K562 (cell line): ENCODE results near the gene SETSIP.

Experiments used
- CBX1 ChIP-seq: sonication (generic); IDR thresholded peaks from 2 replicates; pipeline ENCODE4 v1.6.1; 2016; ENCODE audit warnings: antibody characterized with exemption, low read depth, mild to moderate bottlenecking
- E2F4 ChIP-seq: sonication (generic); formaldehyde crosslinking; IDR thresholded peaks from 2 replicates; pipeline ENCODE4 v1.8.0; 2022; ENCODE audit warnings: mild to moderate bottlenecking, low read depth, missing genetic modification reagents
- FOXK2 ChIP-seq, 2 experiments: fragments of 450-650 bp; IDR thresholded peaks in 1 of 2; conservative IDR thresholded peaks in 1 of 2; 2 replicates each; pipeline ENCODE4 v1.6.1; 2016; ENCODE audit warnings: low read depth in 2 of 2, mild to moderate bottlenecking in 1 of 2
- MAZ ChIP-seq, 2 experiments: fragments of 450-650 bp in 1 of 2; sonication (generic) in 1 of 2; formaldehyde crosslinking; IDR thresholded peaks in 1 of 2; conservative IDR thresholded peaks in 1 of 2; 2 replicates each; pipeline versions ENCODE4 v1.4.0 to v1.5.0; 2020; ENCODE audit warnings: mild to moderate bottlenecking in 1 of 2, missing genetic modification reagents in 1 of 2
- MLX ChIP-seq, 2 experiments: fragments of 450-650 bp in 1 of 2; sonication (generic) in 1 of 2; formaldehyde crosslinking; conservative IDR thresholded peaks; 2 replicates each; pipeline versions ENCODE4 v1.4.0 to v1.8.1; 2020 to 2022; ENCODE audit warnings: mild to moderate bottlenecking in 1 of 2, missing genetic modification reagents in 1 of 2
- POLR2A ChIP-seq: fragments of 450-650 bp; conservative IDR thresholded peaks from 2 replicates; pipeline ENCODE4 v1.6.1; 2016
- SREBF2 ChIP-seq: sonication (generic); formaldehyde crosslinking; IDR thresholded peaks from 2 replicates; pipeline ENCODE4 v1.4.0; 2020; ENCODE audit warnings: mild to moderate bottlenecking, missing genetic modification reagents
- TARDBP ChIP-seq: fragments of 450-650 bp; IDR thresholded peaks from 2 replicates; pipeline ENCODE4 v1.6.1; 2016
- ZNF146 ChIP-seq: IDR thresholded peaks from one replicate; pipeline ENCODE4 v1.6.1; 2018; ENCODE audit warnings: missing compliant biosample characterization; ENCODE audit not compliant: unreplicated experiment
- ZNF24 ChIP-seq: fragments of 450-650 bp; IDR thresholded peaks from 2 replicates; pipeline ENCODE4 v1.6.1; 2016
- TF ChIP-seq, protein P1 (sequence below), 3 experiments: IDR thresholded peaks in 2 of 3; conservative IDR thresholded peaks in 1 of 3; 2 replicates each; pipeline ENCODE4 v1.5.1; 2011 to 2012; ENCODE audit warnings: low read length in 3 of 3, mild to moderate bottlenecking in 3 of 3, control low read depth in 2 of 3, improper control_type of control experiment in 1 of 3, inconsistent platforms in 1 of 3, low read depth in 1 of 3, mixed read lengths in 1 of 3, moderate library complexity in 1 of 3; ENCODE audit not compliant: insufficient read depth in 2 of 3

DNA sequence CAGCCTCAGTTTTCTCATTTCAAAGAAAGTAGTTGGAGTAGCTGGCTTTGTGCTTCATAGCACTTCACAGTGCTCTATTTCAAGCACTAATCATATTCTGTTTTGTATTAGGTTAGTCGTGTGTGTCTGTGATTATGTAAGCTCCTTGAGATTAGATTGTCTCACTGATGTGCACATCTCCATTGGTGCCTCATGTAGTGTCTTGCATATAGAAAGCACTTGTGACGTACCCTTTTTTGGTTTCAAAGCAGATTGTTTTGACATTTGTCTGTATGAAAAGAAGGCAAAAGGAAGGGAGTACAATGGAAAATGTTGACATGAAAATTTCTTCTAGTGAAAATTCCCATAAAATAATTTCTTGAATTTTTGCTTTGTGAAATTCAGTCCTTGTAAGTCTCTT, 18.9 kb upstream of the SETSIP start:
- no peak for TF ChIP-seq FOXK2 (conservative IDR thresholded peaks at IDR 0.05 in 1 of 2, IDR thresholded peaks at IDR 0.05 in 1 of 2; ENCODE audit: low read depth in 2 of 2)
- no peak for TF ChIP-seq TARDBP
- TF ChIP-seq MLX (CRISPR knock-in tag; conservative IDR thresholded peaks at IDR 0.05) = no peak
- TF ChIP-seq, protein P1, sequence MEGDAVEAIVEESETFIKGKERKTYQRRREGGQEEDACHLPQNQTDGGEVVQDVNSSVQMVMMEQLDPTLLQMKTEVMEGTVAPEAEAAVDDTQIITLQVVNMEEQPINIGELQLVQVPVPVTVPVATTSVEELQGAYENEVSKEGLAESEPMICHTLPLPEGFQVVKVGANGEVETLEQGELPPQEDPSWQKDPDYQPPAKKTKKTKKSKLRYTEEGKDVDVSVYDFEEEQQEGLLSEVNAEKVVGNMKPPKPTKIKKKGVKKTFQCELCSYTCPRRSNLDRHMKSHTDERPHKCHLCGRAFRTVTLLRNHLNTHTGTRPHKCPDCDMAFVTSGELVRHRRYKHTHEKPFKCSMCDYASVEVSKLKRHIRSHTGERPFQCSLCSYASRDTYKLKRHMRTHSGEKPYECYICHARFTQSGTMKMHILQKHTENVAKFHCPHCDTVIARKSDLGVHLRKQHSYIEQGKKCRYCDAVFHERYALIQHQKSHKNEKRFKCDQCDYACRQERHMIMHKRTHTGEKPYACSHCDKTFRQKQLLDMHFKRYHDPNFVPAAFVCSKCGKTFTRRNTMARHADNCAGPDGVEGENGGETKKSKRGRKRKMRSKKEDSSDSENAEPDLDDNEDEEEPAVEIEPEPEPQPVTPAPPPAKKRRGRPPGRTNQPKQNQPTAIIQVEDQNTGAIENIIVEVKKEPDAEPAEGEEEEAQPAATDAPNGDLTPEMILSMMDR (IDR thresholded peaks at IDR 0.05 in 2 of 3, conservative IDR thresholded peaks at IDR 0.05 in 1 of 3; ENCODE audit: insufficient read depth in 2 of 3, low read depth in 1 of 3, low read length in 3 of 3) = no peak
- TF ChIP-seq SREBF2 (CRISPR knock-in tag) = no peak
- TF ChIP-seq ZNF24 = no peak
- TF ChIP-seq E2F4 (CRISPR knock-in tag) = no peak
- TF ChIP-seq POLR2A = no peak
- no peak for TF ChIP-seq MAZ (CRISPR knock-in tag; conservative IDR thresholded peaks at IDR 0.05 in 1 of 2, IDR thresholded peaks at IDR 0.05 in 1 of 2)
- TF ChIP-seq ZNF146 (CRISPR knock-in tag) = no peak
- TF ChIP-seq CBX1 = no peak
